Cardiac fibroblast (primary cell): ENCODE data around the gene SNAP25.

Source experiments
- DNase-seq, 2 donors: peaks; one replicate each; pipeline versions ENCODE4 v3.0.0 to v3.0.0-alpha.2; 2010; ENCODE audit warnings: low read depth in 2 of 2
- H3K4me3 ChIP-seq, 2 donors: replicated peaks in 1 of 2; 1 replicate in 1 of 2; 2 replicates in 1 of 2; pipeline ENCODE4 v1.5.1; 2011; ENCODE audit warnings: low read depth in 2 of 2, low read length in 2 of 2, mild to moderate bottlenecking in 2 of 2, moderate library complexity in 1 of 2
- CTCF ChIP-seq: IDR thresholded peaks from one replicate; pipeline ENCODE4 v1.5.1; 2011; ENCODE audit warnings: low read depth, mild to moderate bottlenecking, low read length, inconsistent platforms

Gene SNAP25

GRCh38 chr20:10315138-10315537 lies 96.5 kb downstream of the SNAP25 start:
- no peak for TF ChIP-seq CTCF
- DNase-seq: no peak

GRCh38 chr20:10316582-10316981 lies 98.0 kb downstream of the SNAP25 start:
- TF ChIP-seq CTCF: peak; percentile 6
- H3K4me3 ChIP-seq: no peak overlapping the region
- peak in 1 of 2 donors; percentile 38 for DNase-seq

More at GRCh38 chr20:10315138-10315537, 96.5 kb downstream of the SNAP25 start:
- no peak overlapping the region for H3K4me3 ChIP-seq

DNA sequence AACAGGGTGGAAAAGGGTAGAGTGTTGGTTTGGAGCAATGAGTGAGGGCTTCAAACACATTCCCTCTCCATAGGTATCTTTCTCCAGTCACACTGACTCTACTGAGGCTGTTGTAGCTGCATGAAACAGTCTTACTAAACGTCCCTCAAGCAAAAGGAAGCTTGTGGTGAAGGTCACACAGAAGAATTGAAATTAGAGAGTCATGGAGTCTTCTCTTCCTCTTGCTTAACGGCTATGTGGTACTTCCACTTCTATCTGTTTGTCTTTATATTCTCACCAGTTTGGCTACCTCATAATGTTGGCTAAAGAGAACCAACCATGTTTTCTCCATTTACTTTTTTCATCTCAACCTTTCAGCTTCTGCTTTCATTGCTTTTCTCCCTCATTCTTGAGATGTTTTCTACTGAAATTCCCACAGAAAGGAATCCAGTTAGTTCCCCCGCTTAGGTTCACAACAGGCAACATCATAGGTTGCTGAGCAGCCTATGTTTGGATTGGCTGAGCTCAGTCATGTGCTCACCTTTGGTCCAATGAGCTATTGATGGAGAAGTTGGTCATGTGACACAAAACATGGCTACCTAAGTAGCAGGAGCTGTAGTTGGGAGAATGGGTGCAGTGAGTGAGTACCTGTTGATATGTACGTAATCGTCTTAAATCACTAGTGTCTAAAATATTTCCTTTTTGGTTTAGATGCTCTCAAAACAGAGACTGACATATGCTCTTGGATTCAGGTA lies 99.8 kb downstream of the SNAP25 start:
- DNase-seq: no peak
- no peak overlapping the region for H3K4me3 ChIP-seq
- no peak for TF ChIP-seq CTCF

DNA sequence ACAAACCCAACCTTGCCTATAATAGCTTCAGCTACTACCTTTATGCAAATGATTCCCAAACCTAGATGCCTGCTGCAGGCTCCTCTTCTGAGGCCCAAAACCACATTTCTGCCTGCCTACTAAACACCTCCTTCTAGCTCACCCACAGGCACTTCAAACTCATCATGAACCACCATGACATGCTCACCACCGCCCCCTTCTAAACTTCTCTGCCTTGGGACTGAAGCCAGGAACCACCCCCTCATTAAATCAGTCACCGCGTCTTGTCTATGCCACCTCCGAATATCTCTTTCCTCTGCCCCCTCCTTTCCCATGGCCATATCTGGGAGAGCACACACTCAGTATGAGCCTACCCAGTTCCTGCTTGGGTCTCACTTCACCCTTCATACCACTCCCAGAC lies 101.2 kb downstream of the SNAP25 start:
- peak in 1 of 2 donors; percentile 39 for DNase-seq
- no peak overlapping the region for H3K4me3 ChIP-seq
- TF ChIP-seq CTCF: no peak

DNA sequence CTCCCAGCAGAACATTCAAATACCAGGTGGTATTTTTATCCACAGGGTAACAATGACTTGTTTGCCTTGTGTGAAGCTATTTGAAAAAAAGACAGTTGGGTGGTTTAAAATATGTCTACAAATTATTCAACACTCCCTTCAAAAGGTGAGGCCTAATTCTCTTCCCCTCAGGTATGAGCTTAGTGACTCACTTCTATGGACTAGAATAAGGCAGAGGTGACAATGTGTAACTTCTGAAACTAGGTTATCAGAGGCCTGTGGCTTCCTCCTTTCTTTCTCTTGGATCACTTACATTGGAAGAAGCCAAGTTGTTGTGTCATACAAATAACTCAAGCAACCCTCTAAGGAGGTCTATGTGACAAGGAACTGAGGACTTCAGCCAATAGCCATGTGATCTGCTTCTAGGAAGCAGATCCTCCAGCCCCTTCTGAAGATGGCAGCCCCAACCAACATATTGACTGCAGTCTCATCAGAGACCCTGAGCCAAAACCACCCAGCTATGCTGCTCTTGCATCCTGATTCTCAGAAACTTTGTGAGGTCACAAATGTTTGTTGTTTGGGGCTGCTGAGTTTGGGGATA lies 102.6 kb downstream of the SNAP25 start:
- H3K4me3 ChIP-seq: no peak overlapping the region
- no peak for TF ChIP-seq CTCF
- no peak for DNase-seq

DNA sequence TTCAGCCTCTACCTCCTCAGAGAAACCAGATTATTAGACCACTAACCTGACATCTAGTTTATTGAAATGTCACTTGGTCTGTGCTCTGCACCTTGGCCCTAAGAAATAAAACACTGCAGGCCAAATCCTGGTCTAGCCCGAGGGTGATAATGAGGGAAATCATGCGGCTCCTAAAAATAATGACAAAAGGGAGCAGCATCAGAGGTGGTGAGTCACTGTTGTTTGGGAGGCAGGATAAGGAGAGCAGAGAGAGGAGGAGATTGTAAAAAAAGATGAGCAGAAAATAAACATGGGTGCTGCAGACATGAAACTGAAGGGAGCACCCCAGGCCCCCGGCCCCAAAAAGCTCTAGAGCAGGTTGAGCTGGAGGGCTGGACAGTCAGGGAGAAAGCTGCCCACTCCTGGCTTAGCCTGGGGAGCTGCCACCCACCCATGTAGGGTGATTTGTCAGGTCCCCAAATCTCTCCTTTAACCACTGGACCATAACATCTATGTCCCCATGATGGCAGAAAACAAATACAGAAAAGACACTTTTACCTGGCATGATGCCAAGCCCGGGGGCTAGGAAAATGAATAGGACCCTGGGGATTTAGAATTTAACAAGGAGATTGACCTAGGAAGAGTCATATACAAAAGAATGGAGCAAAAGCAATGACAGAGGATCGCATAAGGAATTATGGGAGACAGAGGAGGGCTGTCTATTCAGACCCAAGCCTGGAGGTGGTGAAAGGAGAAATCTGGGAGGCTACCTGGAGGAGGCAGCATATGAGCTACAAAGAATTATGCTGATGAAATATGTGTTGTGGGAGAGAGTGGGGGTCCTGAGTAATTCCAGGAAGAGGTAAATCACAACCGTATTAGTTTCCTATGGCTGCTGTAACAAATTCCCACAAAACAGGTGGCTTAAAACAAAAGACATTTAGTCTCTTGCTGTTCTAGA lies 103.7 kb downstream of the SNAP25 start:
- H3K4me3 ChIP-seq: no peak overlapping the region
- no peak for DNase-seq
- TF ChIP-seq CTCF: no peak
